Panc1 (cell line): ENCODE measurements around the gene OPRD1.

Source experiments
- CTCF ChIP-seq: fragments of 450-650 bp; IDR thresholded peaks from 2 replicates; pipeline ENCODE4 v1.5.1; 2017; ENCODE audit warnings: mild to moderate bottlenecking
- POLR2AphosphoS5 ChIP-seq: IDR thresholded peaks from 2 replicates; pipeline ENCODE4 v1.6.1; 2012; ENCODE audit warnings: mild to moderate bottlenecking, low read depth, low read length, moderate library complexity
- SIN3A ChIP-seq: IDR thresholded peaks from 2 replicates; pipeline ENCODE4 v1.6.1; 2012; ENCODE audit warnings: low read depth, mild to moderate bottlenecking, low read length, moderate library complexity, borderline replicate concordance; ENCODE audit not compliant: insufficient read depth
- TCF7L2 ChIP-seq: IDR thresholded peaks from 2 replicates; pipeline ENCODE4 v1.6.1; 2011; ENCODE audit warnings: mild to moderate bottlenecking, low read depth, low read length, inconsistent platforms
- TF ChIP-seq, protein P1 (sequence below), 2 experiments: IDR thresholded peaks; 2 replicates each; pipeline ENCODE4 v1.6.1; 2011 to 2012; ENCODE audit warnings: low read depth in 2 of 2, control low read depth in 1 of 2, low read length in 1 of 2, mild to moderate bottlenecking in 1 of 2, moderate library complexity in 1 of 2; ENCODE audit not compliant: insufficient read depth in 1 of 2

- TF ChIP-seq CTCF (no peak), SIN3A (no peak), TCF7L2 (no peak), POLR2AphosphoS5 (no peak)
- TF ChIP-seq, protein P1, sequence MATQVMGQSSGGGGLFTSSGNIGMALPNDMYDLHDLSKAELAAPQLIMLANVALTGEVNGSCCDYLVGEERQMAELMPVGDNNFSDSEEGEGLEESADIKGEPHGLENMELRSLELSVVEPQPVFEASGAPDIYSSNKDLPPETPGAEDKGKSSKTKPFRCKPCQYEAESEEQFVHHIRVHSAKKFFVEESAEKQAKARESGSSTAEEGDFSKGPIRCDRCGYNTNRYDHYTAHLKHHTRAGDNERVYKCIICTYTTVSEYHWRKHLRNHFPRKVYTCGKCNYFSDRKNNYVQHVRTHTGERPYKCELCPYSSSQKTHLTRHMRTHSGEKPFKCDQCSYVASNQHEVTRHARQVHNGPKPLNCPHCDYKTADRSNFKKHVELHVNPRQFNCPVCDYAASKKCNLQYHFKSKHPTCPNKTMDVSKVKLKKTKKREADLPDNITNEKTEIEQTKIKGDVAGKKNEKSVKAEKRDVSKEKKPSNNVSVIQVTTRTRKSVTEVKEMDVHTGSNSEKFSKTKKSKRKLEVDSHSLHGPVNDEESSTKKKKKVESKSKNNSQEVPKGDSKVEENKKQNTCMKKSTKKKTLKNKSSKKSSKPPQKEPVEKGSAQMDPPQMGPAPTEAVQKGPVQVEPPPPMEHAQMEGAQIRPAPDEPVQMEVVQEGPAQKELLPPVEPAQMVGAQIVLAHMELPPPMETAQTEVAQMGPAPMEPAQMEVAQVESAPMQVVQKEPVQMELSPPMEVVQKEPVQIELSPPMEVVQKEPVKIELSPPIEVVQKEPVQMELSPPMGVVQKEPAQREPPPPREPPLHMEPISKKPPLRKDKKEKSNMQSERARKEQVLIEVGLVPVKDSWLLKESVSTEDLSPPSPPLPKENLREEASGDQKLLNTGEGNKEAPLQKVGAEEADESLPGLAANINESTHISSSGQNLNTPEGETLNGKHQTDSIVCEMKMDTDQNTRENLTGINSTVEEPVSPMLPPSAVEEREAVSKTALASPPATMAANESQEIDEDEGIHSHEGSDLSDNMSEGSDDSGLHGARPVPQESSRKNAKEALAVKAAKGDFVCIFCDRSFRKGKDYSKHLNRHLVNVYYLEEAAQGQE (IDR thresholded peaks at IDR 0.05; ENCODE audit: insufficient read depth in 1 of 2, low read depth in 2 of 2, low read length in 1 of 2) = no peak
These were observed 86.5 kb downstream of the OPRD1 start for GRCh38 chr1:28898405-28898881.
